ENCODE results near the gene C1orf122. TPM values are rescaled to one million over a fixed set of nuclear protein-coding genes. Genes with fewer than 3 reads are reported as not detected.

Gene C1orf122
- total and polyA plus RNA-seq, 10 donors = 15.9 to 38.5 (median 21.3) TPM

- no peak overlapping the region for H3K27ac ChIP-seq
- peaks cover 0 to 20% (median 1%) of the 10 kb centered on the region in 6 donors for H3K4me1 ChIP-seq
- peaks cover 6 to 98% (median 65%) of the 10 kb centered on the region in 6 donors for H3K36me3 ChIP-seq
- 94 to 99% (median 96%) methylated on average over 12 of the region's 12 CpGs for WGBS, 5 donors
- intact Hi-C loops (cut with DNase I; ENCODE audit: low total_unique reads) = no loop called here
- no peak overlapping the region for H3K4me3 ChIP-seq
- H3K9me3 ChIP-seq = no peaks in the 10 kb centered on the region
- H3K27me3 ChIP-seq (replicated peaks in 1 of 7) = no peaks in the 10 kb centered on the region
- TF ChIP-seq CTCF (IDR thresholded peaks at IDR 0.05 in 8 of 11, conservative IDR thresholded peaks at IDR 0.05 in 3 of 11) (no peak), POLR2A (IDR thresholded peaks at IDR 0.05) (no peak), POLR2AphosphoS5 (IDR thresholded peaks at IDR 0.05) (no peak)
- DNase-seq = no peak
Observed at GRCh38 chr1:37828410-37829074, 21.0 kb downstream of the C1orf122 start.

GRCh38 chr1:37831109-37831508 is 23.5 kb downstream of the C1orf122 start:
- H3K36me3 ChIP-seq = peaks cover 8 to 100% (median 84%) of the 10 kb centered on the region in 6 donors
- H3K9me3 ChIP-seq = no peaks in the 10 kb centered on the region
- peaks cover 0 to 4% (median 0%) of the 10 kb centered on the region in 6 donors for H3K4me1 ChIP-seq
- no peak overlapping the region for H3K27ac ChIP-seq
- no peak overlapping the region for H3K4me3 ChIP-seq
- WGBS, 5 donors = 95 to 96% (median 95%) methylated on average over 4 of the region's 4 CpGs
- no peak for DNase-seq
- no peaks in the 10 kb centered on the region for H3K27me3 ChIP-seq (replicated peaks in 1 of 7)
- no peak for TF ChIP-seq POLR2AphosphoS5 (IDR thresholded peaks at IDR 0.05)
- no peak for TF ChIP-seq POLR2A (IDR thresholded peaks at IDR 0.05)
- TF ChIP-seq CTCF (IDR thresholded peaks at IDR 0.05 in 8 of 11, conservative IDR thresholded peaks at IDR 0.05 in 3 of 11) = no peak
- intact Hi-C loops (cut with DNase I; ENCODE audit: low total_unique reads) = no loop called here

- no peak for DNase-seq
- no peaks in the 10 kb centered on the region for H3K27me3 ChIP-seq (replicated peaks in 1 of 7)
- H3K4me1 ChIP-seq = no peaks in the 10 kb centered on the region
- peaks cover 8 to 100% (median 85%) of the 10 kb centered on the region in 6 donors for H3K36me3 ChIP-seq
- 96 to 98% (median 97%) methylated on average over 2 of the region's 2 CpGs for WGBS, 5 donors
- intact Hi-C loops (cut with DNase I; ENCODE audit: low total_unique reads) = no loop called here
- no peak overlapping the region for H3K4me3 ChIP-seq
- H3K27ac ChIP-seq = no peak overlapping the region
- TF ChIP-seq POLR2AphosphoS5 (IDR thresholded peaks at IDR 0.05) (no peak), CTCF (IDR thresholded peaks at IDR 0.05 in 8 of 11, conservative IDR thresholded peaks at IDR 0.05 in 3 of 11) (no peak), POLR2A (IDR thresholded peaks at IDR 0.05) (no peak)
- H3K9me3 ChIP-seq = no peaks in the 10 kb centered on the region
Observed at GRCh38 chr1:37831809-37832208, 24.2 kb downstream of the C1orf122 start.

- no peak for DNase-seq
- Histone ChIP-seq H3K4me1 (peaks cover 0 to 27% (median 1%) of the 10 kb centered on the region in 6 donors), H3K4me3 (no peak overlapping the region), H3K36me3 (peaks cover 10 to 100% (median 82%) of the 10 kb centered on the region in 6 donors), H3K27ac (no peak overlapping the region), H3K27me3 (replicated peaks in 1 of 7) (no peaks in the 10 kb centered on the region), H3K9me3 (no peaks in the 10 kb centered on the region)
- TF ChIP-seq CTCF (IDR thresholded peaks at IDR 0.05 in 8 of 11, conservative IDR thresholded peaks at IDR 0.05 in 3 of 11) (no peak), POLR2A (IDR thresholded peaks at IDR 0.05) (no peak), POLR2AphosphoS5 (IDR thresholded peaks at IDR 0.05) (no peak)
- 62 to 98% (median 84%) methylated on average over 3 of the region's 3 CpGs for WGBS, 5 donors
- intact Hi-C loops (cut with DNase I; ENCODE audit: low total_unique reads) = no loop called here
Observed at GRCh38 chr1:37836788-37837187, 29.2 kb downstream of the C1orf122 start.

Data from spleen (tissue), 11 donors.